Measurements from ENCODE around the gene LRCH1. TPM values are rescaled to one million over a fixed set of nuclear protein-coding genes. Genes with fewer than 3 reads are reported as not detected.

LRCH1 gene
- total RNA-seq, 3 donors from 2014 or later, result 17.0 to 40.4 (median 24.6) TPM

DNA sequence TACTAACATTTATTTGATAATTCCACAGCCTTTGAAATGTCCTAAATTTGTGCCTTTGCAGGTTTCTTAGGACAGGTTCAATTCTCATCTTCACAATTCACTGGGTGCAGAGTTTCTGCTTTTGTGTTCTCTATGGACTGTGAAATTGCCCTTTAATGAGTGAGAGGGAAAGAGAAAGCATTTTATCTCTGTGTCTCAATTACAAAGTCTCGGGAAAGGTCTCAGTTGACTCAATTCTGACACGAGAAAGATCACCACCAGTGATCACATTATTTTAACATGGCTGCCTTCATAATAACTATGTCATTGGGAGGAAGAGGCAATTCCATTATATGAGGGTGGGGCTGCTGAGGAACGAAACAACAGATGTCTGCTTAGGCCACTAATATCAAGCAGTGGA, 26.2 kb upstream of the LRCH1 start:
- TF ChIP-seq POLR2A (IDR thresholded peaks at IDR 0.05) (no peak), POLR2AphosphoS5 (IDR thresholded peaks at IDR 0.05) (no peak)
- TF ChIP-seq, protein P1, sequence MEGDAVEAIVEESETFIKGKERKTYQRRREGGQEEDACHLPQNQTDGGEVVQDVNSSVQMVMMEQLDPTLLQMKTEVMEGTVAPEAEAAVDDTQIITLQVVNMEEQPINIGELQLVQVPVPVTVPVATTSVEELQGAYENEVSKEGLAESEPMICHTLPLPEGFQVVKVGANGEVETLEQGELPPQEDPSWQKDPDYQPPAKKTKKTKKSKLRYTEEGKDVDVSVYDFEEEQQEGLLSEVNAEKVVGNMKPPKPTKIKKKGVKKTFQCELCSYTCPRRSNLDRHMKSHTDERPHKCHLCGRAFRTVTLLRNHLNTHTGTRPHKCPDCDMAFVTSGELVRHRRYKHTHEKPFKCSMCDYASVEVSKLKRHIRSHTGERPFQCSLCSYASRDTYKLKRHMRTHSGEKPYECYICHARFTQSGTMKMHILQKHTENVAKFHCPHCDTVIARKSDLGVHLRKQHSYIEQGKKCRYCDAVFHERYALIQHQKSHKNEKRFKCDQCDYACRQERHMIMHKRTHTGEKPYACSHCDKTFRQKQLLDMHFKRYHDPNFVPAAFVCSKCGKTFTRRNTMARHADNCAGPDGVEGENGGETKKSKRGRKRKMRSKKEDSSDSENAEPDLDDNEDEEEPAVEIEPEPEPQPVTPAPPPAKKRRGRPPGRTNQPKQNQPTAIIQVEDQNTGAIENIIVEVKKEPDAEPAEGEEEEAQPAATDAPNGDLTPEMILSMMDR (IDR thresholded peaks at IDR 0.05), result no peak
- no peak for DNase-seq (ENCODE audit: low spot score in 2 of 2)
- Histone ChIP-seq H3K4me3 (no peak overlapping the region), H3K27me3 (no peaks in the 10 kb centered on the region), H3K4me1 (no peaks in the 10 kb centered on the region), H3K9me3 (no peaks in the 10 kb centered on the region), H3K36me3 (no peaks in the 10 kb centered on the region), H3K27ac (no peak overlapping the region)
- intact Hi-C loops (cut with DNase I; ENCODE audit: low total_unique reads), result no loop called here

DNA sequence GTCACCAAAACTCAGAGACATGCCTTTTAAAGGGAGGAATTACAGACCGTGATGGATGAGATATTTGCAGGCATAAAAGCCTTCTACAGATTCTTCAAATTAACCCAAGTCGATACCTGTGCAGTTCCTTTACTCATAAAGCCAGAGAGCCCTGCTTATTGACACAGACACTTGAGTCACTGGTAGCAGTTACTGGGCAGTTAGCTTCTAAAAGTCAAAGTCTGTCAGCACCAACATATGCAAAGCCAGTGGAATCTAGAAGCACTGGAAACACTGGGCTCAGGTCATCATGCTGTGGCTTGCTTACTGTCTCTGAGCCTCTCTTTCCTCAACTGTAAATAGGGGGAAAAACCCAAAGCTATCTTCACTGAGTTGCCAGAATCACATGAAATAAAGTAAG, 25.7 kb upstream of the LRCH1 start:
- H3K4me1 ChIP-seq, result no peaks in the 10 kb centered on the region
- H3K36me3 ChIP-seq, result no peaks in the 10 kb centered on the region
- no peak for DNase-seq (ENCODE audit: low spot score in 2 of 2)
- no peak overlapping the region for H3K27ac ChIP-seq
- no peak for TF ChIP-seq POLR2AphosphoS5 (IDR thresholded peaks at IDR 0.05)
- TF ChIP-seq, protein P1 (IDR thresholded peaks at IDR 0.05), result no peak
- TF ChIP-seq POLR2A (IDR thresholded peaks at IDR 0.05), result no peak
- H3K4me3 ChIP-seq, result no peak overlapping the region
- intact Hi-C loops (cut with DNase I; ENCODE audit: low total_unique reads), result no loop called here
- no peaks in the 10 kb centered on the region for H3K9me3 ChIP-seq
- H3K27me3 ChIP-seq, result no peaks in the 10 kb centered on the region

DNA sequence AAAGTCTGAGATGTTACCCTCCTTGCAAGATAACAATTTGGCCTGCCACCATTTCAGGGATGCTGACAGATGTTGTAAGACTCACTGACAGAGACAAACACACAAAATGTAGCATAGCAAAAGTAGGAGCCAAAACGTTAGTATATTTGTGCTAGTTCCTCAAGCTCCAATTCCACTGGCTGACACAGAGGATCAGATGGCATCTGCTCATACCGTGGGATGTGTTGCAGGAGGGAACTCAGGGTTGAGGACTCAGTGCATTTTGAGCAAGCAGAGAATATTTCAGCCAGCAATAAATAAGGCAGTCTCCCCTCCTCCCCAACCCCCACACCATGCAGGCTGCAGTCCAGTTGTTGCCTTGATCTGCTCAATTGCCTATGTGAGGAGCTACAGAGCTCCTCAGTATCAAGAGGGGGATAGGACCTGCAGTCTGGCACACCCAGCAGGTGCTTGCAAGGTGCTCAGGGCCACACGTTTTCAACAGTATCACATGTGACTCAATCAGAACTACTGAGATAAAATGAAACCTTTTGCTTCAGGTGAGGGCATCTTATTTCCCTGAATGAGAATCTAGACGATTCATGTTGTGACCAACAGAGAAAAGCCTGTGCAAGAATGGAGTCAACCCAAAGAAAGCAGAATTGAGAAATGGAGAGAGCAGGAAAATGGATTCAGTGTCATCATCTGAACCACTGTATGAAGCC, 23.6 kb upstream of the LRCH1 start:
- Histone ChIP-seq H3K4me3 (no peak overlapping the region), H3K27ac (no peak overlapping the region), H3K36me3 (no peaks in the 10 kb centered on the region), H3K27me3 (no peaks in the 10 kb centered on the region), H3K9me3 (no peaks in the 10 kb centered on the region), H3K4me1 (no peaks in the 10 kb centered on the region)
- intact Hi-C loops (cut with DNase I; ENCODE audit: low total_unique reads), result no loop called here
- TF ChIP-seq POLR2A (IDR thresholded peaks at IDR 0.05), result no peak
- TF ChIP-seq, protein P1 (IDR thresholded peaks at IDR 0.05), result no peak
- no peak for TF ChIP-seq POLR2AphosphoS5 (IDR thresholded peaks at IDR 0.05)
- no peak for DNase-seq (ENCODE audit: low spot score in 2 of 2)

DNA sequence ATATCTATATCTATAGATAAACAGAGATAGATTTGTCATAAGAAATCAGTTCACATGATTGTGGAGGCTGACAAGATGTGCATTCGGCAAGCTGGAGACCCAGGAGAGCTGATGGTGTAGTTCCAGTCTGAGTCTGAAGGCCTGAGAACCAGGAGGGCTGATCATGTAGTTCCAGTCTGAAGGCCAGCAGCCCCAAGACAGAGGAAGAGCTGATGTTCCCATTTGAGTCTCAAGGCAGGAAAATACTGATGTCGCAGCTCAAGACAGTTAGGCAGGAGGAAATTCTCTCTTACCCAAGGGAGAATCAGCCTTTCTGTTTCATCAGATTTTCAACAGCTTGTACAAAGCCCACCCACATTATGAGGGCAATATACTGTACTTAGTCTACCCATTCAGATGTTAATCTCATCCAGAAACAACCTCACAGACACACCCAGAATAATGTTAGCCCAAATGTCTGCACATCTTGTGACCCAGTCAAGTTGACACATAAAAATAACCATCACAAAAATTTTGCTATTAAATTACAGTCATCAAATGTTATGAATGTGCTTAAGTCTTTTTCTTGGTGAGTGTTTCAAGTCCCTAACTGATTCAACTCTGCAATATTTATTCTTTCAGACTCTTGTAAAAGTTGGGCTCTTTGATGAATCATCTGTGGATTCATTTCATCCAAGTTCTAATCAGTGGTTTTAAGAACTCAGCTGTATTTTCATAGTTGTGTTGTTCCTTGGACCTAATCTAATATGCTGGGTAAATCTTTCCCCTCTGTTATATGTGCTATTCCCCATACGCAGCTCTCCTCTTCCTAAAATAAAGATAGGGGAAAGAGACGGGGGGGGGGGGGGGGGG, 22.7 kb upstream of the LRCH1 start:
- Histone ChIP-seq H3K4me1 (no peaks in the 10 kb centered on the region), H3K36me3 (no peaks in the 10 kb centered on the region), H3K4me3 (no peak overlapping the region), H3K9me3 (no peaks in the 10 kb centered on the region), H3K27me3 (no peaks in the 10 kb centered on the region), H3K27ac (no peak overlapping the region)
- intact Hi-C loops (cut with DNase I; ENCODE audit: low total_unique reads), result no loop called here
- no peak for DNase-seq (ENCODE audit: low spot score in 2 of 2)
- TF ChIP-seq POLR2AphosphoS5 (IDR thresholded peaks at IDR 0.05), result no peak
- TF ChIP-seq, protein P1 (IDR thresholded peaks at IDR 0.05), result no peak
- no peak for TF ChIP-seq POLR2A (IDR thresholded peaks at IDR 0.05)

DNA sequence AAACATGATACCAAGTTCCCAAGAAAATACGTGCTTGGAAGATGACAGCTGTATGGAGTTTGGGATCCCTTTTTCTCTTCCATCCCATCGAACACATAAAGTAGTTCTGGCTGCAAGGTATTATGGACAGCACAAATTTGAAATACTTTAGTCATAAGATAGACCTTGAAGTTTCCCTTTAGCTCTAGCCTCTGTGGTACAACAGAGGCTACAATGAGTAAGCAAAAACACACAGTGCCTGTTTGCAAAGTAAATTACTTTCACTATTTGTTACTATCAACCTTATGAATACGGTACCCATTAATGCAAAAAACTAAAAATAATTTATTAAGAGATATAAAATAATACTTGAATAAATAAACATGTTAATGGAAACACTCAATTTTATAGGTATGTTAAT, 21.0 kb upstream of the LRCH1 start:
- TF ChIP-seq POLR2A (IDR thresholded peaks at IDR 0.05) (no peak), POLR2AphosphoS5 (IDR thresholded peaks at IDR 0.05) (no peak)
- TF ChIP-seq, protein P1 (IDR thresholded peaks at IDR 0.05), result no peak
- H3K4me1 ChIP-seq, result no peaks in the 10 kb centered on the region
- no peak overlapping the region for H3K4me3 ChIP-seq
- no peak for DNase-seq (ENCODE audit: low spot score in 2 of 2)
- intact Hi-C loops (cut with DNase I; ENCODE audit: low total_unique reads), result no loop called here
- no peaks in the 10 kb centered on the region for H3K9me3 ChIP-seq
- no peaks in the 10 kb centered on the region for H3K27me3 ChIP-seq
- no peak overlapping the region for H3K27ac ChIP-seq
- no peaks in the 10 kb centered on the region for H3K36me3 ChIP-seq
